Right renal pelvis (tissue), 4 donors: ENCODE data around the gene NOS1AP. TPM values are rescaled to one million over a fixed set of nuclear protein-coding genes. Genes with fewer than 3 reads are reported as not detected.
"Not testable (repeated sequence)": the region's sequence is repeated elsewhere in the genome, so short reads cannot be mapped to it uniquely, and the experiment has no call there.

Source experiments
- DNase-seq, 4 donors: peaks; one replicate each; pipeline ENCODE4 v3.0.0-alpha.2; 2013; ENCODE audit warnings: low read depth in 4 of 4, low spot score in 3 of 4, missing footprints in 1 of 4
- polyA plus RNA-seq, 4 donors: library from polyadenylated mRNA; unstranded; fragments of 120-200 nt; gene quantifications; one replicate each; pipeline ENCODE4 v1.2.1, GENCODE V29; 2013; ENCODE audit not compliant: insufficient read length in 4 of 4

NOS1AP gene
- 10 to 100 TPM in 1 of 4 donors, 1 to 10 TPM in 3; 8.8 to 12.9 (median 9.6) TPM for polyA plus RNA-seq

- DNase-seq, result no peak
Observed at GRCh38 chr1:162069334-162070093, at the start of gene NOS1AP. Gene NOS1AP (plus strand): TSS chr1:162069691. CDS start chr1:162070178, 487 bp downstream.

DNA sequence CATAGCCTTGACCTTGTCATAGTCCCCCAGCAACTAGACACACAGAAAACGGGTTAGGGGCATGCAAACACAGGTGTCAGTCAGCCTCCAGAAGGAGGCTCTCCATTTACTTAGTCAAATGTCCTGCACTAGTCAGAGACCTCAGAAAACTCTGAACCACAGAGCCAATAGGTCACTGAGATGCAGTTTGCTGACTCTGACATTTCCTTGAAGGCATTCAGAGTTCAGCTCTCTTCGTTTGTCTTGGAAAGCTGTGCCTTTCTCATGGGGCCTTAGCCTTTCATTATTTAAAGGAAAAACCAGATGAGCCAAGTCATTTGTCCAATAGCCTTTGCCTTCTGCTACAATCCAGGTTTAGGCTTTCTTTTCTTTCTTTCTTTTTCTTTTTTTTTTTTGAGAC, 49.3 kb upstream of the NOS1AP start:
- no peak for DNase-seq

- DNase-seq, result no peak
Observed at GRCh38 chr1:162021124-162021523, 48.4 kb upstream of the NOS1AP start.

DNA sequence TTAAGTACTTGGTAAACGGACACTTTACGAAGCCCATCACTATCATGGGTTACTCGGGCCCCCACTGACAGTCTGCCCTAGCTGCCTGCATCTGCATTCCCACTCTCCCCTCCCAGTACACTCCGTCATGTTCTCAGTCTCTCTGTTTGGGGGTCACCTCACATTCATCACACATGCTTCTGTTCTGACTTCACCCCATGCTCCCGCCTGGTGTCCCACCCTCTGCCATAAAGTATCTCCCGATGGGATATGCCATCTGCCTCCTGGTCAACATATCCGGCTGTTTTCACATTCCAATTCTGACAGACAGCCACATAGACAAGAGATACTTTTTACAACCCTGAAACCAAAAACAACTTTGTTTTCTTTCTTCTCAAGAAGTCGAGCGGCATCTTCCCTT, 46.9 kb upstream of the NOS1AP start:
- DNase-seq, result no peak

- no peak for DNase-seq
Observed at GRCh38 chr1:162023181-162023546, 46.3 kb upstream of the NOS1AP start.

DNA sequence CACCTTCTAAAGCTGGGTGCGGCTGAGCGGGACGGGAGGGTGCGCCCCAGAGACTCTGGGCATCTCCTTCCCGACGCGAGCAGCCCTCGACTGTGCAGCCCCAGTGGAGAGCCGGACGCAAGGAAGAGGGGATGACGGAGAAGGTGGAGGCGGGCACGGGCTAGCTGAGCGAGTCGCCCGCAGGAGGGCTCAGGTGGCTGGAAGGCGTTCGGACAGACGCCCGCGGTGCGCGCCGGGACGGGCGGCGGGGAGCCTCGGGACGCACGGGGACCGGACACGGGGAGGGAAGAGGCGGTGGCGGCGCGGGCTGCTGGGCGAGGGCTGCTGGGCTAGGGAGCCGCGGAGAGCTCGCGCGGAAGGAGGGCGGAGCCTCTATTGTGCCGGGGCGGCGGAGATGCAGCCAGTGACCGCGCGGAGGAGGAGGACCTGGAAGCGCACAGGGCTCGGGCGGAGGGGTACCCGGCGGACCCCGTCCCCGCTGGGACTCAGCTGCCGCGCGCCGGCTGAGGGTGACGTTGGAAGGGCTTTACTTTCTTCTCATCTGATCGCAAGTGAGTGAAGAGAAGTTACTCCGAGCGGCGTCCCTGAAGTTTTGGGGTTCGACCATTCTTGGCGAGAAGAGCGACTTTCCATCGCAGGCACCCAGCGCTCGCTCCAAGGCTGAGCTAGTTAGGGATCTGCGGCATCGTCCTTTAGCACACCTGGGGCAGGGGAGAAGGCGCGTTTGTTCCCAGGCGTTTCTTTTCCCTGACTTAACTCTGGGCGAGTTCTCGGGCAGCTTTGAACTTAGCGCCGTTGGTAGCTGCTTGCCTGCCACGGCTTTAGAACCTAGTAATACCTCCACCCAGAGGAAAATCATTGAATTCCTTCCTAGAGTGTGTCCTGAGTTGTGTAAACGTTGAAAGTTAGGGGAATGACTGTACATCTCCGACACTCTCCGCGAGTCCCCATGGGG, 45.7 kb upstream of the NOS1AP start, which contains the start of gene OLFML2B:
Gene OLFML2B (minus strand): TSS at position 323 of the 955 bp plus-strand sequence. CDS start 439 bp downstream, outside the sequence.
- DNase-seq, result no peak

GRCh38 chr1:162025541-162025940, 44.0 kb upstream of the NOS1AP start:
- DNase-seq, result no peak

GRCh38 chr1:162026881-162027280, 42.6 kb upstream of the NOS1AP start:
- no peak for DNase-seq

- no peak for DNase-seq
Observed at GRCh38 chr1:162028726-162029125, 40.8 kb upstream of the NOS1AP start.

DNA sequence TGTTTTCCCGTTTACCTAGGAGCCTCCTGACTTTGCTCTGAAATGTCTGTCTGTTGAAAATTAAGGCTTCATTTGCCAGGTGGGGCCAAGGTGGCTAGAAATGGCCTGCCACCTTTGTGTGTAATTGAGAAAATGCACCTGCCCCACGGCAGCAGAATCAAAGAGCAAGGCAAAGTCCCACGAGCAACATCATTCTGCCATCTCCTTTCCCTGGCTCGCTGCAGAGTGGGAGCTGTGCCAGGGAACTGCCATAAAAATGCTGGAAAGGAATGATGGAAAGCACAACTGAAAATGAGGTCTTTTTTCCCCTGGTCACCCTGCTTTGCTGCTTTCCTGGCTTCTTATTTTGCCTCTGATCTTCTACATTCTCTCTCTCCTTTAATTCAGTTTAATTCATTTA, 40.3 kb upstream of the NOS1AP start:
- no peak for DNase-seq

- DNase-seq, result no peak
Observed at GRCh38 chr1:162030759-162031280, 38.7 kb upstream of the NOS1AP start.

DNA sequence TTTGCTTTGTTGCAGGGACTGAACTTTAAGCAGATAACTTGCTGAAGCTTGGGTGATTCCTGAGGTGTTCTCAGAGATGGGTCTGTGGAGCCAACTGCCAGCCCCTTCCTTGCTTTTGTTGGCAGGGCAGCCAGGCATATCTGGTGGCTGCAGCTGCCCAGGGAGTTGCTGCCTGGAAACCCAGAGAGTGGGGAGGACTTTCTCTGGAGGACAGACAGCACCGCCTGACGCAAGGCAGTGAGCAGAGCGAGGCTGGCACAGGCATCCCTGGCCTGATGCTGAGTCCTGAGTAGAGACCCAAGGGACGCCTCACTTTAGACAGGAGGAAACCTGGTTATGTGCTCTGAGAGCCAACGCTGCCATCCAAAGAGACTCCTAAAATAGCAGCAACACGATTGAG, 36.1 kb upstream of the NOS1AP start:
- DNase-seq, result no peak

DNA sequence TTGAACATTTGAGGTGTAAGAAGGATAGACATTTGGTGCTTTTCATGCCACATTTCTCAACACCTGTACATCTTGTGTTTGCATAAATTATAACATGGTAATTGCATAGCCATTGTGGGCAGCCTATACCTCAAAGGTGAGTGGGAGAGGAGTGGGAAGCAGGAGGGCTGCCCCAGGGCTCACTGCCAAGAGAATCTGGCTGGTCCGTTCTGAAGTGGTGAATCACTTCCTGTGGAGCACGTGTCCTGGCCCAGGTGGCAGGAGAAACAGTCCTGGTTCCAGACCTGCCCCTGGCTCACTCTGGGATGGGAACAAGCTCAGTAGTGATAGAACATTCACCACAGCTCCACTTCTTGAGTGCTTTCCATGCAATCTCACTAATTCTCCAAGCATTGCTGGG, 34.2 kb upstream of the NOS1AP start:
- DNase-seq, result no peak

- DNase-seq, result no peak
Observed at GRCh38 chr1:162036163-162036562, 33.3 kb upstream of the NOS1AP start.

- no peak for DNase-seq
Observed at GRCh38 chr1:162038624-162039023, 30.9 kb upstream of the NOS1AP start.

- DNase-seq, result no peak
Observed at GRCh38 chr1:162040001-162040400, 29.5 kb upstream of the NOS1AP start.

DNA sequence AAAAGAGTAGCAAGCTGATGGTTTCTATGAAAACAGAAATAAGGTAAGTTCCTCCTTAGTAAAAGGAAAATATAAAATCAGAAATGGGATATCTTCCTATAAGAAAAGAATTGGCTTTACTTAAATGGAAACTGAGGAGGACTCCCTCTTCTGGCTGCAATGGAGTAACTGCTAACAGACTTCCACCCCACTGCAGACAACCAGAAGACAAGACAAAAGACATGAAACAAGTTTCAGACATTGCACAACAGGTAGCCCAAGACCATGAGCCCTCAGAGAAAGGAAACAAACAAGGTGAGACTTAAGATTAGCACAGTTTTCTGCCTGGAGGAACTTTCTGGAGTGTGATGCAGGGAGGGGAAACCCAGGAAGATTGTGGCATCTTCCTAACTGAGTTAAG, 28.8 kb upstream of the NOS1AP start:
- DNase-seq, result no peak

DNA sequence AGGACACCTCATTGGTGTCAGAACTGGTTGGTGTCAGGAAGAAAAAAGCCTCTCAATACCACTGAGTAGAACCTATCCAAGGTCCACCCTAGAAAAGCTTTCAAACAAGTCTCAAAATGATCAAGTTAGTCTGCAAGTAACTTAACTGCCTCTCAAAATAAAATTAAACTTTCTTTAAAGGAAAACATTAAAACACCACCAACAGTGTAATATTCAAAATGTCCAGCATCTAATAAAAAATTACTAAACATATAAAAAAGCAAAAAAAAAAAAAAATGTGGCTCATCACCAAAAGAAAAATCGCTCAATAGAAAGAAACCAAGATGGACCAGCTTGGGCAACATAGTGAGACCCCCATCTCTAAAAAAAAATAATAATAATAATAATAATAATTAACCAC, 27.1 kb upstream of the NOS1AP start:
- DNase-seq, result no peak

DNA sequence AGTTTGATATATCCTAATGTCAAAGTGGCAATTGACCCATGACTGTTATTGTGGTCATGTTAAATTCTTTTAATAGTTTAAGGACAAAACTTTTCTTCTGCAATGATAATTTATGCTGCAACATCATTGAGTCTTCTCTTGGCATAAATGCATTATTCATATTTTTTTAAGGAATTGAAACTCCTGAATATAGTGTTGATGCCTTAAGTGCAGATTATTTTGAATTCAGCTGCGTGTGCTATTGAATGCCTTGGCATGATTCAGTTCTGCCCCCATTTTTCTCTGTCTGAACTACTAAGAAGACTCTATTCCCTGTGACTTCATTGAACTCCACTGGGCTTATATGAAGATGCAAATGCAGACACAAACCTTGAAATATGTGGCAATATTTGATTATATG, 22.6 kb upstream of the NOS1AP start:
- DNase-seq, result no peak

DNA sequence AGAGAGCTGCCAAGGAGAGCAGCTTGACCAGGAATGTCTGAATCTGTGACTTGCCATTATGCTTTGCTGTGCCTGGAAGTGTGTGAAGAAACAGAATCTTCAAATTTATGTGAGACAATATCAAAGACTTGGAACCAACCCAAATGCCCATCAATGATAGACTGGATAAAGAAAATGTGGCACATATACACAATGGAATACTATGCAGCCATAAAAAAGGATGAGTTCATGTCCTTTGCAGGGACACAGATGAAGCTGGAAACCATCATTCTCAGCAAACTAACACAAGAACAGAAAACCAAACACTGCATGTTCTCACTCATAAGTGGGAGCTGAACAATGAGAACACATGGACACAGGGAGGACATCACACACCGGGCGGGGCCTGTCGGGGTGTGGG, 15.5 kb upstream of the NOS1AP start:
- not testable (repeated sequence) for DNase-seq

- no peak for DNase-seq
Observed at GRCh38 chr1:162055062-162055461, 14.4 kb upstream of the NOS1AP start.
